Pulmonary artery endothelial cell (primary cell): ENCODE data around the gene RASGRP3. TPM values are rescaled to one million over a fixed set of nuclear protein-coding genes. Genes with fewer than 3 reads are reported as not detected.
A peak's percentile ranks its signal among the peaks of the same experiment; 100 is the strongest.

ENCODE experiments used
- DNase-seq: peaks from one replicate; pipeline ENCODE4 v3.0.0-alpha.2; 2011; ENCODE audit warnings: low read depth, low spot score
- total RNA-seq: library from RNA; depleted of rRNA; stranded (reverse); fragments of >200 nt; gene quantifications from 2 replicates; pipeline ENCODE4 v1.2.3, GENCODE V29; 2014

Gene RASGRP3
- total RNA-seq, 1 donor from 2014 or later: 15.7 TPM

DNA sequence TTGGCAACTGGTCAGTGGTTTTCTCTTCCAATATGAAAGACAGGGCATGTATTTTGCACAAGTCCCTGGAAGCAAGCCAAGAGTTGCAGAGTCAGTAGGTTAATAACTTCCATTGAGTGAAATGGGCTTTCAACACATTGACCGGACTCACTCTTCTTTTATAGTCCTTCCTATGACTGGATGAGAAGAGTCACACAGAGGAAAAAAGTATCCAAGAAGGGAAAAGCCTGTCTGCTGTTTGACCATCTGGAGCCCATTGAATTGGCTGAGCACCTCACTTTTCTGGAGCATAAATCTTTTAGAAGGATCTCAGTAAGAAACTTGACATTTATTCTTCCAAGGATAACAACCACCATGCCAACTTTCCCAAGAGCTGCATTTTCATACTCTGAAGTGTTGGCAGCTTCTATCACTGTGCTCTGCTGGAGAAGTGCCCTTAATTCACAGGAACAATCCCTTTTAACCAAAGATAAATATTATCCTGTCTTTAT, 45.4 kb downstream of the RASGRP3 start:
- peak; percentile 85 for DNase-seq

GRCh38 chr2:33522576-33522975, 46.1 kb downstream of the RASGRP3 start:
- no peak for DNase-seq

DNA sequence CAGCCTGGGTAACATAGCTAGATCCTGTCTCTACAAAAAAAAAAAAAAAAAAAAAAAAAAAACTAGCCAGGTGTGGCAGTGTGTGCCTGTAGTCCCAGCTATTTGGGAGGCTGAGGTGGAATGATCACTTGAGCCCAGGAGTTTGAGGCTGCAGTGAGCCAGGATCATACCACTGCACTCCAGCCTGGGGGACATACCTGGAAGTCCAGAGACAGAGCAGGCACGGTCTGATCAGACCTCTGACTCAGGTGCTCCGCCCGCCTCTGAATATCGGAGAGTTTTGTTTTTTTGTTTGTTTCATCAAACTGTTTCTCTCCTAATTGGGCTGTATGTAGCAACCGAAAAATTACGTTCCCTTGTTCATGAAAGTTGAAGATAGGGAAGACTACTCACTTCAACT, 49.2 kb downstream of the RASGRP3 start:
- DNase-seq: no peak

DNA sequence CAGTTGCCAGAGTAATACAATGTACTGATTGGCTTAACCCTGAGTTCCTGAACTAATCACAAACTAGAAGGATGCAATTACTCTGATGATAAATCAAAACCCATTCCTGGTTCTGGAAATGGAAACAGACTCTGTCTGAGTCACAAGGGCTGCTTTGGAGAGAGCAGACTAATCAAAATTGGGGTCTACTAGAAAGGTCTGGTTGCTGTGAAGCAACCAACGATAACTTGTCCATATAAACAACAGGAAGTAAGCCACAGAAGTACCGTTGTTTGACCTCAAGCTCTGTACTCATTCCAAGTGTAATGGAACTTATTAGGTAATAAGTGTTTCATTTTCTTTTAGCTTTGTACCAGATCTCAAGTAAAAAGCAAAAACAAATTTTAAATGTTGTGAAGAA, 49.7 kb downstream of the RASGRP3 start:
- DNase-seq: no peak

- DNase-seq: no peak
Measured at GRCh38 chr2:33526921-33527320, 50.5 kb downstream of the RASGRP3 start.

- DNase-seq: no peak
Measured at GRCh38 chr2:33528441-33528950, 52.0 kb downstream of the RASGRP3 start.

DNA sequence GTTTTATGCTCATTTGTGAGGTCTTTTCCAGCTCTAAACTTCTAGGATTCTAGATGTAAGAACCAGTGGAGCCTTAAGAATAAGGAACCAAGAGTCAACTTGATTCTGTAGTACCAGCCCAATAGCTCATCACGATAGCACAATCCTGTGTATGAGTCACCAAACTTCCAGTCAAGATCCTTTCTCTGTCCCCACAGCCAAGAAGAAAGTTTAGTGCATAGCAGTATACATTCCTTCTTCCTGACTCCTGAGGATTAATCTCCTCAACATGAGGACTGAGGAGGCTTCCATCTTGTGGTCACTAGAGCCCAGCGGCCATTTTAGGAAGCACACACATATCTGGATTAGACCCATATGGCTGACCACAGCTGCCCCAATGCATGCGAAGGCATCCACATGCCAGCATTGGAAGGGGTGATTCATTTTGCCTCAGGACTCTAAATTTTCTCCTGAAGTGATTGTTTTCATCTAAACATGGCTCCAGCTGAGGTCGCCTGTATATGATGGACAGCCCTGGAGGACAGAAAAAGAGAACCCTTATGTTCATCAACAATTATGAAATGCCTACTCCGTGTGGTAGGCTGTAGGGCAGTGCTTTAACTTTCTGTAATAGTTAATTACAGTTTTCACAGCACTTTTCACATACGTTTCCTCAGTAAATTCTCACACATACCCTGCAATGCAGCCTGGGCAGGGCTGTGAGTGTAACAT, 53.5 kb downstream of the RASGRP3 start:
- no peak for DNase-seq

GRCh38 chr2:33530690-33531548, 54.5 kb downstream of the RASGRP3 start:
- DNase-seq: no peak

DNA sequence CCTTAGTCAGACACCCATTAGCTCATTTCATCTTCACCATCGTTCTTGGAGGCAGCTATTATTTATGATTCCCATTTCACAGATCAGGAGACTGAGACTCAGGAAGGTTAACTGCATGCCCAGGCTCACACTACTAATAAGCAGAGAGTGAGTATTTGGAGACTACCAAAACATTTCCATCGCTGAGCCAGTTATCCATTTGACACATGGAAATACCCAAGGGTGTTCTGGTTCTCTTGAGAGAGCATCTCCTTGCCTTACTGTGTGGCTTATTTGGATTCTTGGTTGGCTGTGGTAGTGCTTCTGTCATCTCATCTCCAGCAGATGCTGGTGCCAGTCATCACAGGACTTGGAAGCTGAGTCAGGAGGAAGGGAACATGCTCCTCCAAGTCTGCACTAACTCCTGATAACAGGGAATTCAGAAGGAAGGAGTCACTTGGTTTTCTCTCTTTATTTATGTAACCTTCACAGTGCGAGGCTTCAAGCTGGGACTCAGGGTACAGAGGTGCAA, 55.2 kb downstream of the RASGRP3 start:
- no peak for DNase-seq

GRCh38 chr2:33532146-33532545, 55.7 kb downstream of the RASGRP3 start:
- no peak for DNase-seq

DNA sequence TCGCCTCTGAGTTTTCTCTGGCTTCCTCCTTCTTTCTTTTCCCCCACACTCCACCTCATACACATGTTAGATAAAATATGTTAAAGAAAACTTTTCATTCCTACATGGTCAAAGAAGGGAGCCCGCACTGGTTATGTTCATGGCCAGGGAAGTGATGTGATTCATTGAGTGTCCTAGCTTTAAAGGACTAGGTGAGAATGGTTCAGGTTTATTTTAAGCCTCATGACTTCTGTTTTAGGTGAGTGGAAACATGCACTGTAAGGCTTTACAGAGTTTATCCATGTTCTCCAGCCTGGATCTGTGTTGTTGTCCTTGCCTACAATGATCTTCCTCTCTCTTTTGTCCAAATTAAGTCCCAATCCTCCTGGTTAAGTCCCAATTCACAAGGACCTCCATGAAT, 56.5 kb downstream of the RASGRP3 start:
- no peak for DNase-seq

DNA sequence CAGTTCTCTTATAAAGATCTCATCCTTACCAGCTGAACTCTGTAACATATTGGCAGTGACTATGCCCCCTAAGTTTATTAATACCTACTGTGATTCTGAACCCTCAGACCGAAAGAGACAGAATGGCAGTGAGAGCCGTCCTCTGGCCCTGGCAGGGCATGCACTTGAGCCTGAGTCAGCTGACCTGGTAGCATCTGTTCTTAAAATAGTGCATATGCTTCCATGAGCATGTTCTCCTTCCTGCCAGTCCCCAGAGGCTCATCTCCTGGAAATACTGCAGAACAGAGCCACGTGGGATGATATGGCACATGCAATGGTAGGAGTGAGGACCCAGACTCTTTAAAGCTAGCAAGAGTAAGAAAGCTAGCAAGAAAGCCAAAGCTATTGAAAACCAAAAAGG, 59.0 kb downstream of the RASGRP3 start:
- no peak for DNase-seq

GRCh38 chr2:33541243-33541642, 64.8 kb downstream of the RASGRP3 start:
- no peak for DNase-seq

DNA sequence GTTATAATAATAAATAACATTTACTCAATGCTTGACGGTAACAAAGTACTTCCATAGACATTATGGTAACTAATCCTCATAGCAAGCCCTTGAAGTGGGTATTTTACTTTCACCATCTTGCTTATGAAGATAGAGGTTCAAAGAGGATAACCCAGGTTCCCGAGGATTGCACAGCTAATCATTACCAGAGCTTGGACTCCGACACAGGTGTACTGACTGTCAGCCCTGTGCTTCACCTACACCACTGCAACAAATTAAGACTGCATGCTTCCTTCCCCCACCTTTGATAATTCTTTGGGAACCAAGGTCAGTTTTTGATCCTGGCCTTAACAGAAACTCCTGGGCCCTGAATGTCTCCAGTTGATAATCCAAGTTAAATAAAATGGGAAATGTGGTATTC, 73.8 kb downstream of the RASGRP3 start:
- no peak for DNase-seq

- DNase-seq: no peak
Measured at GRCh38 chr2:33552758-33553461, 76.5 kb downstream of the RASGRP3 start.

- no peak for DNase-seq
Measured at GRCh38 chr2:33555681-33556080, 79.2 kb downstream of the RASGRP3 start.

DNA sequence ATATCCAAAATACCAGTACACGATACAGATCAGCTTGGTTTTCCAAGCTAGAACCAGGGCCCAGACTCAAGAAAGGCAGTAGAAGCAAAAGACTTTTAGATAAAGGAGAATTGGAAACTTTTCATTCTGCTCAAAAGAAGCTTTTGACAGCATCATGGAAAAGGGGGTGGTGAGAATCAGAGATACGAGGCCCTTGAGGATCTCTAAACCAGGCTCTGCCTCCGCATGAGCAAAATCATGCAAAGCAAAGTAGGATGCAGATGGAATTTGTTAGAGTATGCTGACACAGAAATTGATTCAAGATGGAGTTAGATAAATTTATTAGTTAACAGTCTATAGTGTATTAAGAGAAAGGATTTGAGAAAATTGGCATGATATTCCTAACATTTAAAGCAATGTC, 82.9 kb downstream of the RASGRP3 start:
- no peak for DNase-seq

DNA sequence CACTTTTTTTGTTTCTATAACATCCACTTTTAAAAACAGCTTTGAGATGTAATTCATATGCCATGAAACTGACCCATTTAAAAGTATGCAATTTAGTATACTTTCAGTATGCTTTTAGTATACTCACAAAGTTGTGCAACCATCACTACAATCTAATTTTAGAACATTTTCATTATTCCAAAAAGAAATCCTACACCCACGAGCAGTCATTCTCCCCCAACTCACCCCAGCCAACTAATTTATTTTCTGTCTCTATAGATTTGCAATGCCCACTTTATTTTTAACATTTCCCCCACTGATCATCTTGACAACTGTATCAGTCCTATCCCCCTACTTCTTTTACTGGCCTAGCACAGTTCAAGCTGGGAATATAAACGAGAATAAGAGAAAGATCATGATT, 83.6 kb downstream of the RASGRP3 start:
- DNase-seq: no peak

GRCh38 chr2:33561872-33562271, 85.4 kb downstream of the RASGRP3 start:
- no peak for DNase-seq

DNA sequence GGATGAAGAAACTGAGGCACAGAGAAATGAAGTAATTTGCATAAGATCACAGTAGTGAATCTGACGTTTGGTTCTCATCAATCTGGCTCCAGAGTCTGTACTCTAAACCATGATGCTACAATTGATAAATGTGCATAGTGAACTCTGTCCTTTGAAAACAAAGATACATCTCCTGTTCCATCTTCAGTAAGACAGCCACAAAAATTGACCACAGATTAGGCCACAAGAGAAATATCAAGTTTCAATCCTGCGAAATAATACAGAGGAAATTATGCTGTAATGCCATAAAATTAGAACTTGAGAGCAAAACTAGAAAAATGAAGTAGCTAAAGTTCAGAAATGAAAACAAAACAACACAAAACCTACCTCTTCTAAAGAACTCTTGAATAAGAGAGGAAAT, 94.2 kb downstream of the RASGRP3 start:
- no peak for DNase-seq

GRCh38 chr2:33573657-33574056, 97.2 kb downstream of the RASGRP3 start:
- no peak for DNase-seq

DNA sequence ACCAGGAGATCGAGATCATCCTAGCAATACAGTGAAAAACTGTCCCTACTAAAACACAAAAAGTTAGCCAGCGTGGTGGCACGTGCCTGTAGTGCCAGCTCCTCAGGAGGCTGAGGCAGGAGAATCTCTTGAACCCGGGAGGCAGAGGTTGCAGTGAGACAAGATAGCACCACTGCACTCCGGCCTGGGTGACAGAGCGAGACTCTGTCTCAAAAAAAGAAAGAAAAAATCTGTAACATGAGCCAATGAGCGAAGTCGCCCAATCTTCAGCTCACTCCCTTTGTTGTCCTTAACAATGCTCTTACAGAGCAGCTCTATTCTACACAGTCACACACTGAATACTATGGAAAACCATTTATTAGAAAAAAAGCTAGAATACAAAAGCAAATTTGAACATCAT, 100.6 kb downstream of the RASGRP3 start:
- no peak for DNase-seq
